ENCODE measurements around the gene GCLC.

Gene GCLC

DNA sequence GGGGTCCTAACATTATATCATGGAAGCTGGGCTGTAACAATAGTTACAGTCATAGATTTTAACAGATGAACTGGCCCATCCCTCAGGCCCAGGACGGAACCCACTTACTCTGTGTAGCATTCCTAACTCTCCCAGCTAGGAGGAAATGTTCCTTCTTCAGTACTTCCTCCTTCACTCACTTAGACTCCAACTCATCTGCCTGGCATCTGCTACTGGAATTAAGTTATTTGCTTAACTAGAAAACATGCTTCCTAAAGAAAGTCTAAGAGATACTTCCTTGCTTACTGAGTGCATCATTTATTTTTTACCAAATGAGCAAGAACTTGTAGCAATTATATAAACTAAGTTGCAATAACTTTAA, 20.5 kb downstream of the GCLC start:
- DNase-seq (ENCODE audit: low spot score), result no peak

- DNase-seq (ENCODE audit: low spot score), result no peak
Measured at GRCh38 chr6:53523511-53524454, 21.1 kb downstream of the GCLC start.

- no peak for DNase-seq (ENCODE audit: low spot score)
Measured at GRCh38 chr6:53520320-53520928, 24.5 kb downstream of the GCLC start.

GRCh38 chr6:53518862-53519261, 26.0 kb downstream of the GCLC start:
- DNase-seq (ENCODE audit: low spot score), result no peak

DNA sequence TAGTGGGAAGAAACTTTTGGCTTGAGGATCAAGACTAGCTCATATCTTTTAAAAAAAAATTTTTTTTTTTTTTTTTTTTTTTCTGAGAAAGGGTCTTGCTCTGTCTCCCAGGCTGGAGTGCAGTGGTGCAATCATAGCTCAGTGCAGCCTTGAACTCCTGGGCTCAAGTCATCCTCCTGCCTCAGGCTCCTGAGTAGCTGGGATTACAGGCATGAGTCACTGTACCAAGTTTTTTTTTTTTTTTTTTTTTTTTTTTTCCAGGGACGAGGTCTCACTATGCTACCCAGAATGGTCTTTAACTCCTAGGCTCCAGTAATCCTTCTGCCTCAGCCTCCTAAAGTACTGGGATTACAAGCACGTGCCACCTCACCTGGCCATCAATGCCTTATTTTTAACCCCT, 27.9 kb downstream of the GCLC start:
- peak; percentile 50 for DNase-seq (ENCODE audit: low spot score)

GRCh38 chr6:53514677-53515076, 30.2 kb downstream of the GCLC start:
- no peak for DNase-seq (ENCODE audit: low spot score)

DNA sequence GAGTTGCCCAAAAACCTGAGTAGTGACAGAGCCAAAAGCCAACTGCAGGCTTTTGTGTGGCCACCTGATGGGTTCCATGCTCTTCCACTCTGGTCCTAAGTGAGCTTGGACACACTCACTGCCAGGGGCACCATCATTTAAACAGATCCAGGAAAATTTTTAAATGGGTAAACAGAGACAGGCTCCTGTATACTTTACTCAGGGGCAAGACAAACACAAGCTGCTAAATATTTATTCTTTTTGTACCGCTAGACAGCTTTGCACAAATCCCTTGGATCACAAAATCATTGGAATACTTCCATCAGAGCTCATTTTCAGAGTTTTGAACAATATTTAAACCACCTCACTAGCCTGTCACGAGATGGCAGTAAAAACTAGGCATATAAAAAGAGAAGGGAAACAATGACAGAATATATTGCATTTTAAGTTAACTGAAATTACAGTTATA, 31.4 kb downstream of the GCLC start:
- no peak for DNase-seq (ENCODE audit: low spot score)

DNA sequence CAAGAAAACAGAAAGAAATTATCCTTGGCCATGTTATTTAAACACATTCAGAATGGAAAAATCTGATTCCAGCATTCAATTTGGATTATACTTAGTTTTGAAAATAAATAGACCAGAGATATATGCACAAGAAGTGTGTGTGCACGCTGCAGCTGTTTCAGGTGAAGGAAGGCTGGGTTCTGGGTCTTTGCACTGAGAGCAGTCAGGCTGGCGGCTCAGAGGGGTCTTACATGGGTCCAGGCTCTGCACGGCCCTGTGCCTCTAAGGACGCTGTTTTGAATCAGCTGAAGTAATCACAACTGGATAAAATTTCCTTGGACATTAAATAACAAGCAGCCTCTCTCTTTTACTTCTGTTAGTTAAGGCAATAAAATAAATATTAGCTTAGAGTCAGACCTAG, 31.8 kb downstream of the GCLC start:
- no peak for DNase-seq (ENCODE audit: low spot score)

DNA sequence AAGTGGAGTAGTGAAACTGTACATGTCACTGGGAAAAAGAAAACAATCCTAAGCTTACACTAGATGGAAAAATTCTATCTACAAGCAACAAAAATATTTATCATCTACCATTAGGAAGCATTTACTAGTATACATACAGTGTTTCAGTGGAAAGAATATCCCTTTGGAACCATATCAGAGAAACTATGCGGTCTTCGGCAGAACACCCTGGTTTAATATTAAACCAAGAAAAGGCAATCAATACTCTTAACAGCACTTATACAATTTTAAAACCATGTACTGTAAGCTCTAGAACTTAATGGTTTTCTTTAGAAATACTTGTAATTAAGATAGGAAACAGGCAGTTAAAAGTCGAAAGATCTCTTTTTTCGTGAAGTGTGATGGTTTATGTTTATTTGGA, 32.3 kb downstream of the GCLC start:
- DNase-seq (ENCODE audit: low spot score), result no peak

GRCh38 chr6:53510746-53511145, 34.2 kb downstream of the GCLC start:
- no peak for DNase-seq (ENCODE audit: low spot score)

- DNase-seq (ENCODE audit: low spot score), result no peak
Measured at GRCh38 chr6:53506872-53507271, 38.0 kb downstream of the GCLC start.

- DNase-seq (ENCODE audit: low spot score), result no peak
Measured at GRCh38 chr6:53504512-53504911, 40.4 kb downstream of the GCLC start.

DNA sequence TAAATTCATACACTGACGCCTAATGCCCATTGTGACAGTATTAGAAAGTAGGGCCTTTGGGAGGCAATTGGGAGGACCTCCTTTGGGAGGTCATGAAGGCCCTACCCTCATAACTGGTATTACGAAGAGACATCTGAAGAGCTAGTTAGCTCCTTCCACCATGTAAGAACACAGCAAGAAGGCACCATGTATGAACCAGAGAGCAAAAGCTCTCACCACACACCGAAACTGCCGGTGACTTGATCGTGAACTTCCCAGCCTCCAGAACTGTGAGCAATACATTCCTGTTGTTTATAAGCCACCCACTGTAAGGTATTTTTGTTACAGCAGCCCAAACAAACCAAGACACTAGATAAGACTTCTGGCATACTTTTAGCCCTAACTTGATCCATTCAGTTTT, 41.8 kb downstream of the GCLC start:
- DNase-seq (ENCODE audit: low spot score), result no peak

- no peak for DNase-seq (ENCODE audit: low spot score)
Measured at GRCh38 chr6:53501432-53501831, 43.5 kb downstream of the GCLC start.

DNA sequence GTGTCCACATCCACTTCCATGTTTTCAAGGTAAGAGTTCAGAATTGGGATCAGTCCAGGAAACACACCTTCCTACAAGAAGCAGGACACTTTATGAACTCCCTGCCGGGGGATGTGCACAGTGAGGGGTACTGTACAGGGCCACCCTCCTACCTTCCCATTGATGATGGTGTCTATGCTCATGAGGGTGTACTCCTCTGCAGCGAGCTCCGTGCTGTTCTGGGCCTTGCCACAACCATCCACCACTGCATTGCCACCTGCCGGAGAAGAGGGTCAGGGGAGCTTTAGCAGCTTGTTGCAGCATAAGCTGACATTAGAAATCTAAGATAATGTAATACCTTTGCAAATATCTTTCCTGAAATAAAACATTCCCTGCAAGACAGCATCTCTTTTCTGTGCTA, 44.8 kb downstream of the GCLC start:
- DNase-seq (ENCODE audit: low spot score), result no peak

DNA sequence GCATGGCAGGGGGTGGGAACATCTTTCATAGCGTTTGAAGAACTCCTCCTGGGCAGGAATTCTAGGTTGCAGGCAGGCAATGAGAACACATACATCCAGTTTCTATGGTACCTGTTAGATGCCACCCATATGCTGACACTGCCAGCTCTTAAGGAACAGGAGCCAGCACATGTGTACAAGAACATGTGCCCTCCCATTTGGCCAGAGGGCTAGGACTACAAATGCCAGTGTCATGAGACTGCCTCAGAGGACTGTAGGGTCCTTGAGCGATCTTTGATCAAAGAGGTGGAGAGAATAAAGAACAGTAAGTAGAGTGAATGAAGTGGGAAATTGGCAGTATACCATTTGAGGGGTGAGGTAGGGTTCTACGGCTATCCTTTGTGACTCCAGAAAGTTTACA, 45.8 kb downstream of the GCLC start:
- DNase-seq (ENCODE audit: low spot score), result no peak

GRCh38 chr6:53498649-53499048, 46.3 kb downstream of the GCLC start:
- DNase-seq (ENCODE audit: low spot score), result no peak

- no peak for DNase-seq (ENCODE audit: low spot score)
Measured at GRCh38 chr6:53497905-53498304, 47.0 kb downstream of the GCLC start.

DNA sequence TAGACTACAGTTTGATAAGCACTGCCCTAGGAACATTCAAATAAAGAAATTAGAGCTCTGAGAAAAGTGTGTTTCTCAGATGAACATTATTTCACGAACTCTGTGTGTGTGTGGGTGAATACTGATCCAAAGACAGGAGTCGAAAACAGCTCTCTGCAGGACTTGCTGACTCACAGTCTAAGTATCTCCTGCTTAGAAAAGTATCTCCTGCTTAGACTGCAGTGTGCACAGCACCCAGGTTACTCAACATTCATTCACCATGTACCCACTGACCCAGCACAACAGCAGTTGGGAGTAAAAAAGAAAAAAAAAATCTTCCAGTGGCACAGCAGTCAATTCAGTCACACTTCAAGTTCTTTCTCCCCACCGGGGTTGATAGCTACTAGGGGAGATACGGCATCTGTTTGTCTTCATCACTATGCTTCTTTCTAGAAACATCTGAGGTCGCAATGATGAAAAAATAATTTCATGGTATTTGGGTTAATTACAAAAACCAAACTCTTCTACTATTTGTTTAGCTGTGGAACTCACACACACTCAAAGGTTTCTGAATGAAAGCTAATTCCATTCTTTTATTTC, 48.0 kb downstream of the GCLC start:
- DNase-seq (ENCODE audit: low spot score), result peak; percentile 50

DNA sequence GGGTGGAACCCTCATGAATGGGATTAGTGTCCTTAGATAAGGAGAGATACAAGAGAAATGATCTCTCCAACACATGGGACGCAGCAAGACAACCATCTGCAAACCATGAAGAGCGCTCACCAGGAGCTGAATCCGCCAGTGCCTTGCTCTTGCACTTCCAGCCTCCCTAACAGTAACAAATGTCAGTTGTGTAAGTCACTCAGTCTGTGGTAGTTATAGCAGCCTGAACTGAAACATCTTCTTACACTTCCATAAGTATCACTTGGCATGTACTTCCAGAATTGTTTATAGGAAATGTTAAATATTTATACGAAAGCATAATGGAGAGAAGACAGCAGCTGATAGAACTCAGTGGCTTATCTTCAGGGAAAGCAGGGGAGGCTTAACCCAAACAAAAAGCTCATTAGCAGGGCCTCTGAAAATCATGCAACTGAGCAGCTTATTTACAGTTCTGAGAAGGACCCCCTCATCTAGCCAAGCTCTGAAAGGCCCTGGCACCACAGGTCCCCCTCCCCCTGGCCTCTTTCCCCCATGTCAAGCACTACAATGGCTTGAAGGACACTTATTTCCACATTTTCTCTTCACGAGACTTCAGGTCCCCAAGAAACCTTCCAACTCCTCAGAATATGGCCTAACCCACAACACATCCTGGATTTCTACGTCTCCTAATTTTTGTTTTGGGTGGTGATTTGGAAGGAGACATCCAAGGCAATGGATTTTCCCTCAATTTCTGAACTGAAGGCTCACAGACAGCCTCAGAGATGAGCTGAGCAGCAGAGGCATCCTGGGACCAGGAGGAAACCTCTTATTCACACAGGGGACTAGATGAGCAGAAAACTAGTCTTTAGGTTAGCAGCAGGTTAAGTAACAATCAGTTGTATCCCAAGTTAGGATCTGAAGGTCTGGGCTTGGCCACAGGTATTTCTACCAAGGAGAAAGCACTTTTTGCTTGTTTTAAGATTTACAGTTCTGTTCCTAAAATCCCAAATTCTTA, 49.1 kb downstream of the GCLC start:
- peak; percentile 23 for DNase-seq (ENCODE audit: low spot score)

- peak; percentile 13 for DNase-seq (ENCODE audit: low spot score)
Measured at GRCh38 chr6:53494076-53494475, 50.8 kb downstream of the GCLC start.

DNA sequence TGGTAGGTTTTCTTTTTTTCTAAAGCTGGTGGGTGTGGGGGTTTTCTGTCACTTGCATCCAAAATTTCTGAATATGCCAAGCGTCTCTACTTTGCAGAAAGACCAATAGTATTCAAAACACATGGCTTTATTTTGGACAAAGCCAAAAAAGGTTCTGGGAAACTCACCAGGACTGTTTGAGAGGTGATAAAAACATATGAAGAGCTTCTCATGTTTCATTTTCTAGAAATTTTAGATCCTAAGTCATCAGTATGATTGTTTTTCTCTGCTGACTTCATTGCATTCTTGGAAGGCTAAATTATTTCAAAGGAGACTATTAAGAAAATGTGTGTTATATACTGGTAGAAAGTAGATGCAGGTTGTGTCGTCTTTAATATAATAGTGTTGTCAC, 51.3 kb downstream of the GCLC start:
- no peak for DNase-seq (ENCODE audit: low spot score)

Measured in hematopoietic multipotent progenitor cell treated with erythropoietin and hydrocortisone succinate and interleukin-3 and kit ligand, for 17 days (in vitro differentiated cells).